HG03520 (cell line): ENCODE data around the gene MTCL3.
"Not testable (repeated sequence)": the region's sequence is repeated elsewhere in the genome, so short reads cannot be mapped to it uniquely, and the experiment has no call there.

ENCODE experiments used
- ATAC-seq: cut with Tn5 transposase; IDR thresholded peaks from one replicate; pipeline ENCODE4 v1.9.1; 2021; ENCODE audit warnings: mild to moderate bottlenecking, moderate library complexity; ENCODE audit not compliant: unreplicated experiment

The MTCL3 gene

GRCh38 chr6:127436578-127437110, 82.5 kb downstream of the MTCL3 start:
- ATAC-seq, result no peak

GRCh38 chr6:127435626-127436220, 83.4 kb downstream of the MTCL3 start:
- ATAC-seq, result no peak

GRCh38 chr6:127434651-127435050, 84.5 kb downstream of the MTCL3 start:
- no peak for ATAC-seq

- not testable (repeated sequence) for ATAC-seq
These were observed 90.6 kb downstream of the MTCL3 start for GRCh38 chr6:127428562-127428961.

- ATAC-seq, result no peak
These were observed 95.2 kb downstream of the MTCL3 start for GRCh38 chr6:127423921-127424320.
